Heart left ventricle (tissue), 16 donors: ENCODE data around the gene BLACAT1. TPM values are rescaled to one million over a fixed set of nuclear protein-coding genes. Genes with fewer than 3 reads are reported as not detected.

Experiments
- ATAC-seq, 4 donors: fragments of 200-7000 bp; cut with Tn5 transposase; one replicate each; pipeline ENCODE4 v1.9.1; 2020 to 2022; ENCODE audit warnings: moderate library complexity in 4 of 4, mild to moderate bottlenecking in 3 of 4, moderate number of reproducible peaks in 1 of 4
- DNase-seq, 5 donors: peaks; one replicate each; pipeline ENCODE4 v3.0.0-alpha.2; 2020
- H3K27ac ChIP-seq, 12 donors: fragments of 200-600 bp; sonication (generic) in 4 of 12; one replicate each; pipeline versions ENCODE4 v1.5.0 to v1.8.0; 2016 to 2022; ENCODE audit warnings: mild to moderate bottlenecking in 2 of 12
- H3K27me3 ChIP-seq, 9 donors: fragments of 200-600 bp; sonication (generic) in 2 of 9; one replicate each; pipeline versions ENCODE4 v1.5.1 to v1.8.0; 2016 to 2022; ENCODE audit warnings: mild to moderate bottlenecking in 3 of 9
- H3K36me3 ChIP-seq, 9 donors: fragments of 200-600 bp; sonication (generic) in 2 of 9; one replicate each; pipeline versions ENCODE4 v1.5.0 to v1.8.0; 2018 to 2022; ENCODE audit warnings: mild to moderate bottlenecking in 2 of 9
- H3K4me1 ChIP-seq, 12 donors: fragments of 200-600 bp; sonication (generic) in 4 of 12; one replicate each; pipeline versions ENCODE4 v1.5.0 to v1.8.0; 2016 to 2022; ENCODE audit warnings: mild to moderate bottlenecking in 3 of 12
- H3K4me3 ChIP-seq, 12 donors: fragments of 200-600 bp; sonication (generic) in 4 of 12; one replicate each; pipeline versions ENCODE4 v1.5.0 to v1.8.0; 2017 to 2022; ENCODE audit warnings: mild to moderate bottlenecking in 9 of 12, moderate library complexity in 4 of 12
- H3K9me3 ChIP-seq, 12 donors: fragments of 200-600 bp; sonication (generic) in 4 of 12; one replicate each; pipeline versions ENCODE4 v1.5.0 to v1.8.0; 2016 to 2022; ENCODE audit warnings: mild to moderate bottlenecking in 1 of 12
- CTCF ChIP-seq, 12 donors: fragments of 200-600 bp; sonication (generic) in 4 of 12; IDR thresholded peaks; one replicate each; pipeline versions ENCODE4 v1.5.0 to v1.8.0; 2018 to 2022; ENCODE audit warnings: antibody characterized with exemption in 12 of 12, mild to moderate bottlenecking in 5 of 12
- POLR2A ChIP-seq, 2 donors: fragments of 450-650 bp; IDR thresholded peaks; one replicate each; pipeline ENCODE4 v1.6.1; 2017; ENCODE audit warnings: antibody characterized with exemption in 2 of 2, mild to moderate bottlenecking in 2 of 2, moderate library complexity in 2 of 2
- WGBS, 4 donors: extraction: QIAGEN DNeasy Blood & Tissue Kit in 2 of 4; methylation state at CpG; one replicate each; pipeline versions ENCODE4 v1.1.5 to v1.1.7; 2013 to 2018; 5-methylcytosine and 5-hydroxymethylcytosine counted together
- intact Hi-C, 10 donors: fragments of 100-400 bp; cut with DNase I; formaldehyde crosslinking; loops; one replicate each; pipeline versions ENCODE4 v1.11.1 to v1.14.2; 2022
- polyA plus RNA-seq, 2 donors: library from polyadenylated mRNA; stranded (reverse); fragments of 200-250 nt; gene quantifications; one replicate each; pipeline ENCODE4 v1.2.3, GENCODE V29; 2013
- total RNA-seq, 9 donors: library from RNA; depleted of rRNA in 2 of 9; stranded (reverse); fragments of >200 nt in 2 of 9; fragmentation: NEBNext Ultra II Directional in 3 of 9; extraction: Animal tissue kit (Norgen Biotek cat#: 25700) in 3 of 9; gene quantifications; one replicate each; pipeline versions ENCODE4 v1.1.0 to v1.2.4, GENCODE V29; 2016 to 2023
- donor health status: ischemic (EF 13 %, LVEDD 7.1; RV severe dilation, severe dysfunction).
- donor health status: healthy with polysubstance abuse.
- donor health status: DM: no; HTN: yes; CAD: no.
- donor health status: DM: no; HTN: no; CAD: no.
- donor health status: ischemic (EF 25% LVEDD 6.9; RV normal size, moderate dysfunction).
- donor health status: ischemic (EF 25% LVEDD 5.7; RV mildly dilated, moderate dysfunction).
- donor health status: healthy.
- donor health status: DM: yes; HTN: yes; CAD: no.
- donor health status: ischemic (EF 35%, LVEDD 5.7; RV mildly dilated, moderate dysfunction).
- donor health status: nonischemic (EF 11% LVEDD 7.7; RV severe dilation, severe dysfunction).
- donor health status: DM: yes; HTN: yes; CAD: no.
- donor health status: PGD.
- donor health status: ischemic (EF 29% LVEDD 5.4; RV normal size, mild dysfunction).
- donor health status: nonischemic (EF 23%, LVEDD 6.1; RV moderate dilation, normal function).

Gene BLACAT1
- total and polyA plus RNA-seq, 11 donors, result 0.27 TPM; not detected in 10

GRCh38 chr1:205476648-205477047, 20.8 kb upstream of the BLACAT1 start:
- Histone ChIP-seq H3K4me1 (peaks cover 0 to 10% (median 0%) of the 10 kb centered on the region in 12 donors), H3K27me3 (peaks cover 0 to 48% (median 9%) of the 10 kb centered on the region in 9 donors), H3K36me3 (no peaks in the 10 kb centered on the region), H3K9me3 (peaks cover 0 to 12% (median 0%) of the 10 kb centered on the region in 12 donors), H3K27ac (no peak overlapping the region), H3K4me3 (no peak overlapping the region)
- ATAC-seq (no peak), DNase-seq (no peak)
- intact Hi-C loops, result no loop called here
- 92 to 97% (median 95%) methylated on average over 4 of the region's 4 CpGs for WGBS, 4 donors
- no peak for TF ChIP-seq CTCF (IDR thresholded peaks at IDR 0.05)
- TF ChIP-seq POLR2A (IDR thresholded peaks at IDR 0.05), result no peak

DNA sequence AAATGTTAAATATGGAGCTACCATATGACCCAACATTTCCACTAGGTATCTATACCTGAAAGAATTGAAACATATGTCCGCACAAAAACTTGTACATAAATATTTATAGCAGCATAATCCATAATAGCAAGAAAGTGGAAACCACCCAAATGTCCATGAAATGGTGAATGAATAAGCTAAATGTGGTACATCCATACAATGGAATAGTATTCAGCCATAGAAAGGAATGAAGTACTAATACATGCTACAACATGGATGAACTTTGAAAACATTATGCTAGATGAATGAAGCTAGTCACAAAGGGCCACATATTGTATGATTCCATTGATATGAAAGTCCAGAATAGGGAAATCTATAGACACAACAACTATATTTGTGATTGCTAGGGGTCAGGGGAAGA, 20.0 kb upstream of the BLACAT1 start:
- TF ChIP-seq POLR2A (IDR thresholded peaks at IDR 0.05) (no peak), CTCF (IDR thresholded peaks at IDR 0.05) (no peak)
- peaks cover 0 to 12% (median 0%) of the 10 kb centered on the region in 12 donors for H3K9me3 ChIP-seq
- H3K27me3 ChIP-seq, result peaks cover 0 to 45% (median 3%) of the 10 kb centered on the region in 9 donors
- 94 to 100% (median 97%) methylated on average over 1 of the region's 1 CpG for WGBS, 4 donors
- no peak overlapping the region for H3K4me3 ChIP-seq
- DNase-seq (no peak), ATAC-seq (no peak)
- no peak overlapping the region for H3K27ac ChIP-seq
- H3K36me3 ChIP-seq, result no peaks in the 10 kb centered on the region
- H3K4me1 ChIP-seq, result peaks cover 0 to 10% (median 0%) of the 10 kb centered on the region in 12 donors
- intact Hi-C loops, result no loop called here

DNA sequence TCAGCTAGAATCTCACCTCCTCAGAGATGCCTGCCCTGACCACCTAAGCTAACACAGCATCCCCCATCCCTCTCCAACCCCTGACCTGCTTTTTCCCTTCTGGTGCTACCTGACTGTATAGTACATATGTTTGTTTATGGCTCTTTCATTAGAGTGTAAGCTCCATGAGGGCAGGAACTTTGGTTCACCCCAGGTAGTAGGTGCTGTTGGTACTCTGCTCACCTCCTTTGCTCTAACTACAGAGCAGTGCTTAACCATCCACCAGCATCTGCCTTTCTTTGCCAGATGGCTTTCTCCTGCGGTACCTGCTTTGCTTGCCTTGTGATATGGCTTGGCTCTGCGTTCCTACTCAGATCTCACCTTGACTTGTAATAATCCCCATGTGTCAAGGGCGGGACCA, 18.7 kb upstream of the BLACAT1 start:
- no peak for ATAC-seq
- H3K27me3 ChIP-seq, result peaks cover 0 to 36% (median 0%) of the 10 kb centered on the region in 9 donors
- WGBS, 4 donors, result 89 to 100% (median 93%) methylated on average over 3 of the region's 3 CpGs

DNA sequence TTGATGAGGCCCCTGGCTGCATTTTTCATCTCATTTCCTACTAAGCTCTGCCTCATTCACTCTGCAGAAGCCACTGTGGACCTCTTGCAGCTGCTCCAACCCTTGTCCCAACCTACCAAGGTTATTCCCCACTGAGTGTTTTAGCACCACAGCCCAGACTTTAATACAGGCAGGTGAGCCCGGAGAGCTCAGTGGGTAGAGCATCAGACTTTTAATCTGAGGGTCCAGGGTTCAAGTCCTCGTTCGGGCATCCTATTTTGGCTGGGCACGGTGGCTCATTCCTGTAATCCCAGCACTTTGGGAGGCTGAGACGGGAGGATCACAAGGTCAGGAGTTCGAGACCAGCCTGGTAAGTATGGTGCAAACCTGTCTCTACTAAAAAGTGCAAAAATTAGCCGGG, 18.1 kb upstream of the BLACAT1 start:
- DNase-seq (no peak), ATAC-seq (no peak)
- intact Hi-C loops, result no loop called here
- Histone ChIP-seq H3K9me3 (peaks cover 0 to 12% (median 0%) of the 10 kb centered on the region in 12 donors), H3K4me3 (no peak overlapping the region), H3K27me3 (peaks cover 0 to 36% (median 0%) of the 10 kb centered on the region in 9 donors), H3K4me1 (peaks cover 0 to 10% (median 0%) of the 10 kb centered on the region in 12 donors), H3K36me3 (no peaks in the 10 kb centered on the region), H3K27ac (no peak overlapping the region)
- WGBS, 4 donors, result 84 to 93% (median 91%) methylated on average over 7 of the region's 7 CpGs
- no peak for TF ChIP-seq POLR2A (IDR thresholded peaks at IDR 0.05)
- TF ChIP-seq CTCF (IDR thresholded peaks at IDR 0.05), result no peak

More for the DNA sequence above, 18.7 kb upstream of the BLACAT1 start:
- Histone ChIP-seq H3K9me3 (peaks cover 0 to 12% (median 0%) of the 10 kb centered on the region in 12 donors), H3K4me3 (no peak overlapping the region), H3K4me1 (peaks cover 0 to 10% (median 0%) of the 10 kb centered on the region in 12 donors), H3K27ac (no peak overlapping the region), H3K36me3 (no peaks in the 10 kb centered on the region)
- intact Hi-C loops, result no loop called here
- DNase-seq, result no peak
- TF ChIP-seq CTCF (IDR thresholded peaks at IDR 0.05), result no peak
- no peak for TF ChIP-seq POLR2A (IDR thresholded peaks at IDR 0.05)
